ENCODE results near the gene ZFP64.
A peak's percentile ranks its signal among the peaks of the same experiment; 100 is the strongest.

Gene ZFP64

DNA sequence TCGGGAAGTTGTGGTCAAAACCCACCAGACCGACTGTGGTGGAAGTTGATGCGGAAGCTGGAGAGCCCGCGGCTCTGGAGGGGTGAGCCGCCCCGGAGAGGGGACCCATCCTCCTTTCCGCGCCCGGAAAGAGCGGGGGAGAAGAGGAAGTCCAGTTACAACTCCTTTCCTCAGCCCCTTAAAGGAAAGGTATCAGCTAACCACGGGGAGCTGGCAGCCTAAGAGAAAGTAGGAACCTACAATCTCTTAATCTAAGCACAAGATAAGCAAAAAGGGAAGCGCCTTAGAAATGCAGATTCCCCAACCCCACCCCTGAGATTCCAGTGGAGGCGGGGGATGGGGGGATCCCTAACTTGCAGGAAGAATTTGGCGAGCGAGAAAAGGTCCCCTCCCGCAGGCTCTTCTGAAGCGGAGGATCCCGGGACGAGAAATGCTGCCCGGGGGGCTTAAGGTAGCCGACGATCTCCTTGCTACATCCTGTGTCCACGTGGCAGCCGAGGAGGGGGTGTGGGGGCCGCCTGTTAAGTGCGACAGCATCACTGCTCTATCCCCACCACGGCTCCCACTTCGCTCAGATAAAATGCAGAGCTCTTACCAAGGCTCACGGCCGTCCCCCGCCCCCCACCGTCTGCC is 87.5 kb downstream of the ZFP64 start:
- DNase-seq = no peak

DNA sequence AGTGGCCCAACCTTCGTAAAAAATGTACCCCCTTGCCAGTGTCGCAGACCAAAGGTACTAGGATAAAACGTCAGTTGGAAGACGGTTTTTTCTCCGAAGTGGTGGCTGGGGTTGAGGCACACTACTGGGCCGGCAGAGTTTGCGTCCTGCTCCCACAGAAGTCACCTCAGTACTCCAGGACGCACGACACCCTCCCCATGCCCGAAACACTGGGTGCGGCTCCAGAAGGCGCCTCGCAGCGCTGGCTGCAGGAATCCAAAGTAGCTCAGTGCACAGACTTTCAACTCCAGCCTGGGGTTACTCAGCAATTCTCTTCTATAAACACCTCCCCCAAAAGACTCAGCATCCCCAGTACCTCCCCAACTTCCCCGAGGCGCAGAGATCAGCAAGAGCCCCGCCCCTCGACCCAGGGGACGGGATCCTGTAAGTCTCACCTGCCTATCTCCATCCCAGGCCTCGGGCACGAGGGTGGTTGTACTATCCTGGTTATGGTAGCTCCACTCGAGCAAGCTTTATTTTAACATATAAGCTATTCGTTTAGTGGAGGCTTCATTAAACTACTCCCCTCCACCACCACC is 88.2 kb downstream of the ZFP64 start:
- DNase-seq = peak; percentile 10

DNA sequence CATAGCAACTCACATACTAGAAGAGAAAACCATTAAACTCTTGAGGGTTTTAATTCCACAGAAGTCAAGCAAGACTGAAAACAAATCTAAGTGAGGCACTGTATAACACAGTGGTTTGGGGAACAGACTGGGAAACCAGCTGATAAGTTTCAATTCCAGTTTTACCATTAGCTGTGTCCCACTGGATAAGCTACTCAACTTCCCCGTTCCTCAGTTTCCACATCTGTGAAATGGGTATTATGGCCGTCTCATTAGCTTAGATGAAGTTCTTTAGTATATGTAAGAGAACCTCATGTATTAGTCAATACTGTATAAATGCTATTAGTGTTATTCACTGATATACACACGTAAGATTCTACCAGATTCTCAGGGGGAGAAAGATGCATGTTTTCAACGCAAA is 89.0 kb downstream of the ZFP64 start:
- no peak for DNase-seq

DNA sequence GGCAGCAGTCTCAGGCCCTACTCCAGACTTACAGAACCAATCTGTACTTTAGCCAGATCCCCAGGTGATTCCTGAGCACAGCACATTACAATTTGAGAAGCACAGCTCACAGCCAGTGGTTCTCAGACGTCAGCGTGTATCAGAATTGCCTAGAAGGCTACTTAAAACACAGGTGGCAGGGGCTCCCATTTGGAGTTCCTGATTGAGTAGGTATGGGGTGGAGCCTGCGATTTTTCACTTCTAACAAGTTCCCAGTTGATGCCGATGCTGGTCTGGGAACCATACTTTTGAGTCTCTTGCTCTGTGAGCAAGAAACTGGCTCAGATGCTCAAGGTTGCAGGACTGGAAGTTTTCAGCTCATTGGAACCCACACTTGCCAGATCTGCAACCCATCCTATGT is 89.5 kb downstream of the ZFP64 start:
- no peak for DNase-seq
